HepG2 (cell line): Measurements from ENCODE around the gene C2orf78. TPM values are rescaled to one million over a fixed set of nuclear protein-coding genes. Genes with fewer than 3 reads are reported as not detected.

Source experiments
- ASH2L ChIP-seq: fragments of 300-600, 200-600 bp; sonication (generic); IDR thresholded peaks from 2 replicates; pipeline ENCODE4 v1.7.0; 2017; ENCODE audit warnings: low read depth, mild to moderate bottlenecking, moderate library complexity, mixed read lengths, low read length; ENCODE audit not compliant: insufficient read length
- BRCA1 ChIP-seq: sonication (generic); formaldehyde crosslinking; IDR thresholded peaks from 2 replicates; pipeline ENCODE4 v1.4.0; 2020; ENCODE audit warnings: missing genetic modification reagents
- CEBPG ChIP-seq: IDR thresholded peaks from 2 replicates; pipeline ENCODE4 v1.6.1; 2016
- CREB1 ChIP-seq, 2 experiments: fragments of 450-650 bp in 1 of 2; IDR thresholded peaks; 2 replicates each; pipeline ENCODE4 v1.6.1; 2016 to 2017; ENCODE audit warnings: control low read depth in 1 of 2, mild to moderate bottlenecking in 1 of 2, missing compliant biosample characterization in 1 of 2, missing genetic modification characterization in 1 of 2
- ELF4 ChIP-seq: sonication (generic); formaldehyde crosslinking; IDR thresholded peaks from 2 replicates; pipeline ENCODE4 v1.5.0; 2020; ENCODE audit warnings: missing genetic modification reagents, mild to moderate bottlenecking, moderate library complexity, borderline replicate concordance
- FOXJ3 ChIP-seq: sonication (generic); formaldehyde crosslinking; IDR thresholded peaks from 2 replicates; pipeline ENCODE4 v1.4.0; 2020; ENCODE audit warnings: missing genetic modification reagents, mild to moderate bottlenecking, borderline replicate concordance
- HDAC6 ChIP-seq: fragments of 200-600 bp; sonication (generic); IDR thresholded peaks from 2 replicates; pipeline ENCODE4 v1.7.0; 2017; ENCODE audit warnings: mild to moderate bottlenecking, antibody characterized with exemption, low read length, low read depth
- HIVEP1 ChIP-seq: sonication (generic); formaldehyde crosslinking; IDR thresholded peaks from 2 replicates; pipeline ENCODE4 v1.4.0; 2020; ENCODE audit warnings: mild to moderate bottlenecking, missing genetic modification reagents
- KLF9 ChIP-seq: IDR thresholded peaks from 2 replicates; pipeline ENCODE4 v1.6.1; 2016; ENCODE audit warnings: low read depth
- MAF1 ChIP-seq: sonication (generic); formaldehyde crosslinking; IDR thresholded peaks from 2 replicates; pipeline ENCODE4 v1.5.0; 2020; ENCODE audit warnings: missing genetic modification reagents, borderline replicate concordance
- MXI1 ChIP-seq: IDR thresholded peaks from 3 replicates; pipeline ENCODE4 v1.6.1; 2012; ENCODE audit warnings: low read depth, low read length, inconsistent platforms, borderline replicate concordance
- NFATC3 ChIP-seq: sonication (generic); formaldehyde crosslinking; IDR thresholded peaks from 2 replicates; pipeline ENCODE4 v1.5.1; 2020; ENCODE audit warnings: mild to moderate bottlenecking, missing genetic modification reagents
- ONECUT2 ChIP-seq: sonication (generic); formaldehyde crosslinking; IDR thresholded peaks from 2 replicates; pipeline ENCODE4 v1.4.0; 2020; ENCODE audit warnings: missing genetic modification reagents
- PHB2 ChIP-seq: fragments of 450-650 bp; IDR thresholded peaks from 2 replicates; pipeline ENCODE4 v1.6.1; 2018; ENCODE audit not compliant: partially characterized antibody
- SMYD3 ChIP-seq: sonication (generic); formaldehyde crosslinking; IDR thresholded peaks from 2 replicates; pipeline ENCODE4 v1.8.1; 2023; ENCODE audit warnings: mild to moderate bottlenecking, missing genetic modification reagents
- SP1 ChIP-seq, 2 experiments: fragments of 450-650 bp in 1 of 2; sonication (generic) in 1 of 2; formaldehyde crosslinking in 1 of 2; IDR thresholded peaks; 2 replicates each; pipeline versions ENCODE4 v1.4.0 to v1.6.1; 2016 to 2020; ENCODE audit warnings: missing genetic modification reagents in 1 of 2
- TCF7L2 ChIP-seq: IDR thresholded peaks from 2 replicates; pipeline ENCODE4 v1.6.1; 2011; ENCODE audit warnings: mild to moderate bottlenecking, low read depth, low read length, moderate library complexity
- THYN1 ChIP-seq: sonication (generic); formaldehyde crosslinking; IDR thresholded peaks from 2 replicates; pipeline ENCODE4 v1.8.1; 2023; ENCODE audit warnings: low read depth, mild to moderate bottlenecking, moderate library complexity, missing genetic modification reagents, borderline replicate concordance
- ZFY ChIP-seq: sonication (generic); formaldehyde crosslinking; IDR thresholded peaks from 2 replicates; pipeline ENCODE4 v1.4.0; 2020; ENCODE audit warnings: missing genetic modification reagents
- ZNF672 ChIP-seq: sonication (generic); formaldehyde crosslinking; IDR thresholded peaks from 2 replicates; pipeline ENCODE4 v1.8.1; 2022; ENCODE audit warnings: missing genetic modification reagents
- ZNF761 ChIP-seq: sonication (generic); formaldehyde crosslinking; conservative IDR thresholded peaks from 2 replicates; pipeline ENCODE4 v1.4.0; 2020; ENCODE audit warnings: mild to moderate bottlenecking, missing genetic modification reagents
- ZXDC ChIP-seq: sonication (generic); formaldehyde crosslinking; IDR thresholded peaks from 2 replicates; pipeline ENCODE4 v1.5.0; 2020; ENCODE audit warnings: mild to moderate bottlenecking, missing genetic modification reagents
- polyA plus RNA-seq, 8 experiments: library from polyadenylated mRNA; depleted of rRNA in 3 of 8; stranded (reverse) in 7 of 8; unstranded in 1 of 8; fragments of >200 nt; fragmentation: Illumina TruSeq in 4 of 8; extraction: Trizol in 4 of 8; gene quantifications; 2 replicates each; pipeline versions ENCODE4 v1.2.1 to v1.2.3, GENCODE V29; 2011 to 2016; ENCODE audit warnings: low read depth in 4 of 8, missing spikeins in 1 of 8, mixed read lengths in 1 of 8; ENCODE audit not compliant: insufficient read depth in 1 of 8
- total RNA-seq, 5 experiments: library from RNA; depleted of rRNA; stranded (reverse); fragments of >200 nt; fragmentation: Illumina TruSeq; extraction: Trizol; gene quantifications; 2 replicates each; pipeline ENCODE4 v1.2.3, GENCODE V29; 2016; ENCODE audit warnings: low read depth in 1 of 5

Gene C2orf78
- total and polyA plus RNA-seq, 2 of the 13 experiments (the other 11 are each of a cell fraction or from before 2014, with no cell fraction given) = not detected

DNA sequence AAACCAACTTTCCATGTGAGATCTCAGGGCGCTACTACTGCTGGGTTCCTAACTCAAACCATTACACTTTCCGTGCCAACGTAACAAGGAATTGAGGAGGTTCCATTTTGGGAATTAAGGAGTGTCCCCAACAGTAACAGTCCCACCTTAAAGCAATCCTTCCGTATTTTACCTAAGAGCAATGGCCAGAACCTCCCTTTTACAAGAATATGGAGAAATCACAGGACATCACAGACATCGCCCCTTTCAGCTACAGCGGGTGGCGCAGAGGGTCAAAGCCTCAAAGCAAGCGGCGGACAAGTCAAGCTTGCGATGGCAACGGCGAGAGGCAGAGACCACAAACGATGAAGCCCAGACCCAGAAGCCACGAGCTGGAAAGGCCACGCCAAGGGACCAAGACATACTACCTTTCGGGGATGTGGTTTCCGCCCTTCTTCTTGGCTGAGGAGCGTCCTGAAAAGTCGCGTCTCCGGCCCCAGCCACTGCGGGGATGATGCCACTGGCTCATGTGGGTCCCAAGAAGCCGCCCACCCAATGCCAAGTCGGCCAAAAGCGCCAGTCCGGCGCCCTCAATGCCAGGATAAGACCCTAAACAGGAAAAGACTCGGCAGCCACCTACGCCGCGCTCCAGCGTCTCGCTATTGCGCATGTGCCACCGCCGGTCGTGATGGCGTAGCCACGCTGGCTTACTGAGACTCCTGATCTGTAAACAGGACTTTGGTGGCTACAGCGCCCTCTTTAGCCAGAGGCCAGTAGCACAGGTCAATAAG is 4.3 kb upstream of the C2orf78 start, which contains the start of gene DUSP11 (continued):
- no peak for TF ChIP-seq ELF4 (CRISPR knock-in tag)
- no peak for TF ChIP-seq PHB2
- TF ChIP-seq BRCA1 (CRISPR knock-in tag) = no peak
- 0 out of 2 replicates have a peak, but pooled peaks have one; percentile 69 for TF ChIP-seq HIVEP1
- peak; percentile 85 for TF ChIP-seq SMYD3 (CRISPR knock-in tag)
- TF ChIP-seq CEBPG (CRISPR knock-in tag) = peak; percentile 61
- TF ChIP-seq FOXJ3 (CRISPR knock-in tag) = peak; percentile 92
- 0 out of 2 replicates have a peak, but pooled peaks have one; percentile 45 for TF ChIP-seq KLF9 (CRISPR knock-in tag)
- 0 out of 2 replicates have a peak, but pooled peaks have one; percentile 40 for TF ChIP-seq MAF1 (CRISPR knock-in tag)
- no peak for TF ChIP-seq HDAC6
- TF ChIP-seq THYN1 (CRISPR knock-in tag) = no peak; the same call in 1 of the 2 replicates
- TF ChIP-seq SP1 (IDR thresholded peaks at IDR 0.05) = no peak
- peak; percentile 15; the same call in 1 of the 2 replicates for TF ChIP-seq SP1 (CRISPR knock-in tag; IDR thresholded peaks at IDR 0.05)
- no peak for TF ChIP-seq TCF7L2
- peak; percentile 35; the same call in 1 of the 2 replicates for TF ChIP-seq ZNF761 (CRISPR knock-in tag)
- peak; percentile 82 for TF ChIP-seq ZFY (CRISPR knock-in tag)
- no peak for TF ChIP-seq ZXDC (CRISPR knock-in tag)
- TF ChIP-seq NFATC3 (CRISPR knock-in tag) = no peak
- TF ChIP-seq ASH2L = peak; percentile 96
- TF ChIP-seq ONECUT2 (CRISPR knock-in tag) = 0 out of 2 replicates have a peak, but pooled peaks have one; percentile 29
- TF ChIP-seq ZNF672 (CRISPR knock-in tag) = no peak
- TF ChIP-seq MXI1 = peak; percentile 86; the same call in 2 of the 3 replicates
- peak; percentile 61; the same call in 1 of the 2 replicates for TF ChIP-seq CREB1 (IDR thresholded peaks at IDR 0.05)
- TF ChIP-seq CREB1 (CRISPR knock-in tag; IDR thresholded peaks at IDR 0.05) = peak; percentile 85
